Mucosa of descending colon (tissue), 3 donors: ENCODE results near the gene SLC25A27. TPM values are rescaled to one million over a fixed set of nuclear protein-coding genes. Genes with fewer than 3 reads are reported as not detected.

Source experiments
- ATAC-seq: fragments of 200-7000 bp; cut with Tn5 transposase; one replicate; pipeline ENCODE4 v1.9.1; 2020; ENCODE audit warnings: mild to moderate bottlenecking, moderate library complexity
- DNase-seq, 3 donors: peaks; one replicate each; pipeline ENCODE4 v3.0.0-alpha.2; 2020
- H3K36me3 ChIP-seq: fragments of 200-600 bp; one replicate; pipeline ENCODE4 v1.8.0; 2021; ENCODE audit warnings: low read depth, mild to moderate bottlenecking
- H3K4me1 ChIP-seq: fragments of 200-600 bp; one replicate; pipeline ENCODE4 v1.8.0; 2021; ENCODE audit warnings: low read depth, mild to moderate bottlenecking
- H3K4me3 ChIP-seq: fragments of 200-600 bp; one replicate; pipeline ENCODE4 v1.8.0; 2021; ENCODE audit warnings: mild to moderate bottlenecking
- H3K9me3 ChIP-seq: fragments of 200-600 bp; one replicate; pipeline ENCODE4 v1.8.0; 2021; ENCODE audit warnings: mild to moderate bottlenecking
- intact Hi-C, 2 donors: fragments of 100-400 bp; cut with DNase I in 1 of 2; cut with micrococcal nuclease in 1 of 2; formaldehyde crosslinking; loops; one replicate each; pipeline versions ENCODE4 v1.11.0 to v1.11.1; 2022; cut with DNase I, micrococcal nuclease
- total RNA-seq, 3 donors: library from RNA; stranded (reverse); fragmentation: NEBNext Ultra II Directional in 2 of 3; extraction: Animal tissue kit (Norgen Biotek cat#: 25700) in 2 of 3; gene quantifications; one replicate each; pipeline versions ENCODE4 v1.2.1 to v1.2.4, GENCODE V29; 2021 to 2023
- TF ChIP-seq, protein P1 (sequence below): fragments of 200-600 bp; IDR thresholded peaks from one replicate; pipeline ENCODE4 v1.8.0; 2022; ENCODE audit warnings: antibody characterized with exemption, mild to moderate bottlenecking
- donor health status: DM: no; HTN: no; CAD: no; lungs with moderate emphysema.
- donor health status: DM: no; HTN: no; CAD: no.
- donor health status: DM: no; HTN: yes; CAD: no.

The SLC25A27 gene
- total RNA-seq, 3 donors from 2014 or later: 12.8 to 19.5 (median 19.4) TPM

DNA sequence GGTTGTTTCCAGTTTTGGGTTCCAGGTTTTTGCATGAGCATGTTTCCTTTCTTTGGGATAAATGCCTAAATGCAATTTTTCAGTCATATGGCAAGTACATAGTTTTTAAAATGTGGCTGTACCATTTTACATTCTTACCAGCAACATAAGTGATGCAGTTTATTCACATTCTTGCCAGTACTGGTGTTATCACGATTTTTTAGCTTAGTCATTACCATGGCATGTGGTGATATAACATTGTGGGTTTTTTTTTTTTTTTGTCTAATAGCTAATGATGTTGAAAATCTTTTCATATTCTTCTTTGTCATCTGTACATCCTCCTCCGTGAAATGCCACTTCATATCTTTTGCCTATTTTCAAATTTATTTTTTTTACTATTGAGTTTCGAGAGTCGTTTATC, 32.0 kb downstream of the SLC25A27 start:
- intact Hi-C loops: no loop called here
- H3K4me1 ChIP-seq: no peaks in the 10 kb centered on the region
- TF ChIP-seq, protein P1, sequence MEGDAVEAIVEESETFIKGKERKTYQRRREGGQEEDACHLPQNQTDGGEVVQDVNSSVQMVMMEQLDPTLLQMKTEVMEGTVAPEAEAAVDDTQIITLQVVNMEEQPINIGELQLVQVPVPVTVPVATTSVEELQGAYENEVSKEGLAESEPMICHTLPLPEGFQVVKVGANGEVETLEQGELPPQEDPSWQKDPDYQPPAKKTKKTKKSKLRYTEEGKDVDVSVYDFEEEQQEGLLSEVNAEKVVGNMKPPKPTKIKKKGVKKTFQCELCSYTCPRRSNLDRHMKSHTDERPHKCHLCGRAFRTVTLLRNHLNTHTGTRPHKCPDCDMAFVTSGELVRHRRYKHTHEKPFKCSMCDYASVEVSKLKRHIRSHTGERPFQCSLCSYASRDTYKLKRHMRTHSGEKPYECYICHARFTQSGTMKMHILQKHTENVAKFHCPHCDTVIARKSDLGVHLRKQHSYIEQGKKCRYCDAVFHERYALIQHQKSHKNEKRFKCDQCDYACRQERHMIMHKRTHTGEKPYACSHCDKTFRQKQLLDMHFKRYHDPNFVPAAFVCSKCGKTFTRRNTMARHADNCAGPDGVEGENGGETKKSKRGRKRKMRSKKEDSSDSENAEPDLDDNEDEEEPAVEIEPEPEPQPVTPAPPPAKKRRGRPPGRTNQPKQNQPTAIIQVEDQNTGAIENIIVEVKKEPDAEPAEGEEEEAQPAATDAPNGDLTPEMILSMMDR: no peak
- no peak for ATAC-seq
- no peaks in the 10 kb centered on the region for H3K9me3 ChIP-seq
- no peak overlapping the region for H3K4me3 ChIP-seq
- H3K36me3 ChIP-seq: no peaks in the 10 kb centered on the region
- no peak for DNase-seq

GRCh38 chr6:46687619-46688097, 34.9 kb downstream of the SLC25A27 start, which contains the start of gene TDRD6:
TDRD6 (plus strand) TSS chr6:46687885; CDS start chr6:46688129, 244 bp downstream.
- Histone ChIP-seq H3K9me3 (no peaks in the 10 kb centered on the region), H3K36me3 (no peaks in the 10 kb centered on the region), H3K4me3 (no peak within 1 kb of the TSS), H3K4me1 (no peaks in the 10 kb centered on the region)
- ATAC-seq: no peak
- intact Hi-C loops: no loop called here
- peak in 1 of 3 donors; percentile 42 for DNase-seq
- TF ChIP-seq, protein P1: no peak

- Histone ChIP-seq H3K36me3 (no peaks in the 10 kb centered on the region), H3K4me1 (no peaks in the 10 kb centered on the region), H3K9me3 (no peaks in the 10 kb centered on the region), H3K4me3 (no peak overlapping the region)
- TF ChIP-seq, protein P1: no peak
- no peak for ATAC-seq
- DNase-seq: peak in 1 of 3 donors; percentile 44
- intact Hi-C loops: no loop called here
Measured at GRCh38 chr6:46688117-46688965, 35.6 kb downstream of the SLC25A27 start.

- intact Hi-C loops: no loop called here
- TF ChIP-seq, protein P1: no peak
- no peak overlapping the region for H3K4me3 ChIP-seq
- DNase-seq: peak in 1 of 3 donors; percentile 23
- ATAC-seq: no peak
- H3K4me1 ChIP-seq: no peaks in the 10 kb centered on the region
- H3K36me3 ChIP-seq: no peaks in the 10 kb centered on the region
- H3K9me3 ChIP-seq: no peaks in the 10 kb centered on the region
Measured at GRCh38 chr6:46688966-46689335, 36.2 kb downstream of the SLC25A27 start.

- TF ChIP-seq, protein P1: no peak
- no peak for ATAC-seq
- Histone ChIP-seq H3K4me1 (no peaks in the 10 kb centered on the region), H3K36me3 (no peaks in the 10 kb centered on the region), H3K4me3 (no peak overlapping the region), H3K9me3 (no peaks in the 10 kb centered on the region)
- no peak for DNase-seq
- intact Hi-C loops: no loop called here
Measured at GRCh38 chr6:46689657-46690056, 36.9 kb downstream of the SLC25A27 start.
